SJCRH30 (cell line): Measurements from ENCODE around the gene ADCY5. TPM values are rescaled to one million over a fixed set of nuclear protein-coding genes. Genes with fewer than 3 reads are reported as not detected.
"Not testable (repeated sequence)": the region's sequence is repeated elsewhere in the genome, so short reads cannot be mapped to it uniquely, and the experiment has no call there.

Experiments used
- DNase-seq, 2 experiments: peaks; one replicate each; pipeline ENCODE4 v3.0.0-alpha.2; 2015 to 2020
- H3K27ac ChIP-seq: fragments of 250-450 bp; sonication (Bioruptor Pico); 2 replicates; pipeline ENCODE4 v1.5.1; 2020; ENCODE audit warnings: mild to moderate bottlenecking, moderate library complexity
- H3K27me3 ChIP-seq: fragments of 250-450 bp; sonication (Bioruptor Pico); 2 replicates; pipeline ENCODE4 v1.5.1; 2020; ENCODE audit warnings: mild to moderate bottlenecking, moderate library complexity
- H3K36me3 ChIP-seq: fragments of 250-450 bp; sonication (Bioruptor Pico); 2 replicates; pipeline ENCODE4 v1.5.1; 2020; ENCODE audit warnings: mild to moderate bottlenecking, moderate library complexity
- H3K4me1 ChIP-seq: fragments of 250-450 bp; sonication (Bioruptor Pico); 2 replicates; pipeline ENCODE4 v1.5.1; 2020; ENCODE audit warnings: mild to moderate bottlenecking, moderate library complexity
- H3K4me3 ChIP-seq: fragments of 250-450 bp; sonication (Bioruptor Pico); 2 replicates; pipeline ENCODE4 v1.5.1; 2020; ENCODE audit warnings: mild to moderate bottlenecking, moderate library complexity
- H3K9me3 ChIP-seq: fragments of 250-450 bp; sonication (Bioruptor Pico); replicated peaks from 2 replicates; pipeline ENCODE4 v1.5.1; 2020; ENCODE audit warnings: mild to moderate bottlenecking, moderate library complexity
- total RNA-seq: library from RNA; depleted of rRNA; stranded (reverse); fragments of >200 nt; shearing (Covaris generic); gene quantifications from 2 replicates; pipeline ENCODE4 v1.2.3, GENCODE V29; 2014

The ADCY5 gene
- total RNA-seq, 1 experiment from 2014 or later = 0.75 TPM

DNA sequence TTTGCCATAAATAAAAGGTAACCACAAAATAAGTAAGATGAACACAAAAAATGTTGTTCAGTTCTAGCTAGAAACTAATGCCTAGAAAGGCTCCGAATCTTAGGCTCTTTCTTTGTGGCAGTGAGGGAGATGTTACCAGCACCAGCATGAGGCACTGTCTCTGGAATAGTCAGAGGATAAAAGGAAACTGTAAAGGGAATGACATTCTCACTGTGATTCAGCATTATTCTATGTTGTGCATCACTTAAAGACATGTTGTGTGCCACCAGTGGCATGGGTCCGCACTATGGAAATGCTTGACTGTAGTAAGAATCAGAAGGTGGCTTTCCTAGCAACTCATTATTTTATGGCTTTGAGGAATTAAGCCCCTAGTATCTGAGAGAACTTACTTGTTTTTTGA, 176.3 kb downstream of the ADCY5 start:
- peaks cover 4% of the 10 kb centered on the region; the same call in 1 of the 2 replicates for H3K36me3 ChIP-seq
- H3K4me1 ChIP-seq = no peaks in the 10 kb centered on the region
- H3K4me3 ChIP-seq = no peak overlapping the region
- DNase-seq = no peak
- no peak overlapping the region for H3K27ac ChIP-seq
- no peaks in the 10 kb centered on the region for H3K27me3 ChIP-seq
- H3K9me3 ChIP-seq = no peaks in the 10 kb centered on the region

DNA sequence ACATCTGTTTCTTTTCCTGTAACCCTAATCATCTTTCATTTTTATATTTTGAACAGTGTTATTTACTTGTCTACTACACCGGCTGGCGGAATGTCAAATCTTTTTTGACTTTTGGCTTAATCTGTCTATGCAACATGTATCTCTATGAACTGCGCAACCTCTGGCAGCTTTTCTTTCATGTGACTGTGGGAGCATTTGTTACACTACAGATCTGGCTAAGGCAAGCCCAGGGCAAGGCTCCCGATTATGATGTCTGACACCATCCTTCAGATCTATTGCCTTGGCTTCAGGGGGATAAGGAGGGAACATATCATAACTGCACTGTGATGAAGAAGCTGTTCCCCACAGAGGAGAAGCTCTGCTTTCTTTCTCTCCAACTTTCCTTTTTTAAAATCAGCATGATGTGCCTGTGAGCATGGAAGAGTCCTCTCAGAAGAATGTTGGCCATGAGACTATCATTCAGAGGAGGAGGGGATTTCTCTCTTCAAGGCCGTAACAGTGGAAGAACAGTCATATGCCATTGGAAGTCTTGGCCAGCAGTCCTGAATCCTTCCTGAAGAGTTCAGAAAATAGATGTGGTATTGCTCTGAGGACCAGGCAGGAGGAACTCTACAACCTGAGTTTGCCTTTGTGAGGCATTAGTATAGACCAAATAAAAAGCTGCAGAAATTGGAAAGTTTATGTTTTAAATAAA, 177.3 kb downstream of the ADCY5 start:
- Histone ChIP-seq H3K9me3 (no peaks in the 10 kb centered on the region), H3K36me3 (peaks cover 4% of the 10 kb centered on the region; the same call in 1 of the 2 replicates), H3K27ac (no peak overlapping the region), H3K4me3 (no peak overlapping the region), H3K27me3 (no peaks in the 10 kb centered on the region), H3K4me1 (no peaks in the 10 kb centered on the region)
- DNase-seq = no peak

DNA sequence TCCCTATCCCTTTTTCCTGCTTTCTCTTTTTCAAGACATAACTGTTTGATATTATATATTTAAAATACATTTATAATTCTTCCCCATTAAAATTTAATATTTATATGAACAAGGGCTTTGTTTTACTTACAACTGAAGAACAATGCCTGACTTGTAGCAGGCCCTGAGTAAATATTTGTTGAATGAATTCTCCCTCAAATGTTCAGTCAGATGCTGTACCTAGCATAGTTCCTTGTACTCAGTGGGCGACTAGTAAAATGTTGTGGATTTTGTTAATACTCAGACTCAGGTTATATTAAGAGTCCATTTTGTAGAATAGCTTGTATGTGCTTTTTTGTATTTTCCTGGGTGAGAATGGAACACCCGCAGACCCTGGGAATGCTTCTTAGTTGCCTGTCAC, 178.1 kb downstream of the ADCY5 start:
- no peak for DNase-seq

DNA sequence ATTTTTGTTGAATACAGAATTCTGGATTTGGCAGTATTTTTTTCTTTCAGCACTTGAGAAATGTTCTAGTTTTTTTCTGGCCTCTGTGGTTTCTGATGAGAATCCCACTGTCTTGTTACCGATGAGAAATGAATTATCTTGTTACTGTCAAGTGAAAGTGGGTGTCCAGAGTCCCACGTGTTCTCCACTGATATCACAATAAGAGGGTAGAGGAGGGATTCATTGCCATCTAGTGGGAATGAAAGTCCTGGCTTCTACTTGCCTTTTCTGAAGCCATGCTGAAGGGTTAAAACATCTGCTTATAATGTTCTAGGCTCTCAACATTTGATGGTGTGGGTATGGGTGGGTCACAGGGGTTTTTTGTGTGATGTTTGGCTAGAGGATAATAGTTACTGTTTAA, 181.1 kb downstream of the ADCY5 start:
- Histone ChIP-seq H3K27ac (no peak overlapping the region), H3K9me3 (no peaks in the 10 kb centered on the region), H3K4me1 (no peaks in the 10 kb centered on the region), H3K27me3 (no peaks in the 10 kb centered on the region), H3K36me3 (peaks cover 4% of the 10 kb centered on the region), H3K4me3 (no peak overlapping the region)
- DNase-seq = no peak

More for the DNA sequence above, 178.1 kb downstream of the ADCY5 start:
- H3K36me3 ChIP-seq = peaks cover 4% of the 10 kb centered on the region; the same call in 1 of the 2 replicates
- H3K27ac ChIP-seq = no peak overlapping the region
- no peaks in the 10 kb centered on the region for H3K27me3 ChIP-seq
- no peaks in the 10 kb centered on the region for H3K4me1 ChIP-seq
- no peaks in the 10 kb centered on the region for H3K9me3 ChIP-seq
- H3K4me3 ChIP-seq = no peak overlapping the region

DNA sequence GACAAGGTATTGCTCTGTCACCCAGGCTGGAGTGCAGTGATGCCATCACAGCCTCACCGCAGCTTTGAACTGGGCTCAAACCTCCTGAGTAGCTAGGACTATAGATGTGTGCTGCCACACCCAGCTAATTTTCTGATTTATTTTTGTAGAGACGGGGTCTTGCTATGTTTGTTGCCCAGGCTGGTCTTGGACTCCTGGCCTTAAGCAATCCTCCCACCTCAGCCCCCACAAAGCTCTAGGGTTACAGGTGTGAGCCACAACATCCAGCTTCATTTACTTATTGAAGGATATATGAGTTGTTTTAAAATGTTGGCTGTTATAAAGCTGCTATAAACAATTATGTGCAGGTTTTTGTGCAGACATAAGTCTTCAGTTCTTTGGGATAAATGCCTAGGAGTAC, 184.9 kb downstream of the ADCY5 start:
- Histone ChIP-seq H3K4me1 (no peaks in the 10 kb centered on the region), H3K27me3 (no peaks in the 10 kb centered on the region), H3K36me3 (peaks cover 4% of the 10 kb centered on the region; the same call in 1 of the 2 replicates), H3K4me3 (no peak overlapping the region), H3K9me3 (no peaks in the 10 kb centered on the region), H3K27ac (no peak overlapping the region)
- no peak for DNase-seq

DNA sequence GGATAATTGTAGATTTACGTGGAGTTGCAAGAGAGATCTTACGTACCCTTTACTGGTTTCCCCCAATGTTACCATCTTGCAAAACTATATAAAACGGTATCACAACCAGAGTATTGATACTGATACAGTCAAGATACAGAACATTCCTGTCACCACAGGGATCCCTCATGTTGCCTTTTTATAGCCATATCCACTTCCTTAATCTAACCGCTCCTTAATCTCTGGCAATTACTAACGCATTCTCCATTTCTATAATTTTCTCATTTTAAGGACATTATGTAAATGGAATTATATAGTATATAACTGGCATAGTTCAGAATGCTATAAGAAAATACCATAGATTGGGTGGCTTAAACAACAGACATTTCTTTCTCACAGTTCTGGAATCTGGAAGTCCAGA, 186.0 kb downstream of the ADCY5 start:
- Histone ChIP-seq H3K27me3 (no peaks in the 10 kb centered on the region), H3K4me1 (no peaks in the 10 kb centered on the region), H3K9me3 (no peaks in the 10 kb centered on the region), H3K4me3 (no peak overlapping the region), H3K27ac (no peak overlapping the region), H3K36me3 (no peaks in the 10 kb centered on the region; the same call in 1 of the 2 replicates)
- no peak for DNase-seq

DNA sequence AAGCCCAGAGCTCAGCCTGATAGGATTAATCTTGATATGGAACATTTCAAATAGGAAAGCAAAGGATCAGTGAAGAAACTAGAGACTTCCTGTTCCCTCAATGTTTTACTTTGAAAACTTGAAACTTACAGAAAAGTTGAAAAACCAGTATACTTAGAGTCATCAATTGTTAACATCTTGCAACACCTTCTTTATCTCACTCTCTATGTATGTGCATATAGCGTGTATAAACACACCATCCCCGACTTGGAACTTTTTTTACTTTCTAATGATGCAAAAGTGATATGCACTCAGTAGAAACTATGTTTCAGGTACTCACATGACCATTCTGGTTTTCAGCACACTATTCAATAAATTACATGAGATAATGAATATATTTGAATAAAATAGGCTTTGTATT, 186.7 kb downstream of the ADCY5 start:
- H3K9me3 ChIP-seq = no peaks in the 10 kb centered on the region
- H3K36me3 ChIP-seq = no peaks in the 10 kb centered on the region; the same call in 1 of the 2 replicates

DNA sequence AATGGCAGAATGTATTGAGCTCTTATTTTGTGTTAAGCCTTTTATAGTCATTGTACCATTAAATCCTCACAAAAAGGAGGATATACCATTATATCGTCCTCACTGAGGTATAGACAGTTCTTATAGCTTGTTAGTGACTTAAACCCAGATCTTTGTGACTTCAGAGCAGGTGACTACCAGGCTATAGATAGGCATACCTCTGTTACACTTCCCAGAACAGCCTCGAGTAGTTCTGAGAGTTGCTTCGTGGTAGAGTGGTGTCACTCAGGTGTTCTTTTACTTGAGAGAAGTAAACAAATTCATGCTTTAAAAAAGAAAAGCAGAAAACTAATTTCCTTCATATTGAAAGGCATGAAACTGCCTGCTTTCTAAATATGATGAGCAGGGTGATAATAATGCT, 187.2 kb downstream of the ADCY5 start:
- Histone ChIP-seq H3K27ac (no peak overlapping the region), H3K9me3 (no peaks in the 10 kb centered on the region), H3K4me1 (no peaks in the 10 kb centered on the region), H3K27me3 (no peaks in the 10 kb centered on the region), H3K4me3 (no peak overlapping the region), H3K36me3 (no peaks in the 10 kb centered on the region; the same call in 1 of the 2 replicates)
- DNase-seq = no peak

More for the DNA sequence above, 186.7 kb downstream of the ADCY5 start:
- no peaks in the 10 kb centered on the region for H3K27me3 ChIP-seq
- no peak overlapping the region for H3K4me3 ChIP-seq
- DNase-seq = no peak
- no peaks in the 10 kb centered on the region for H3K4me1 ChIP-seq
- no peak overlapping the region for H3K27ac ChIP-seq

DNA sequence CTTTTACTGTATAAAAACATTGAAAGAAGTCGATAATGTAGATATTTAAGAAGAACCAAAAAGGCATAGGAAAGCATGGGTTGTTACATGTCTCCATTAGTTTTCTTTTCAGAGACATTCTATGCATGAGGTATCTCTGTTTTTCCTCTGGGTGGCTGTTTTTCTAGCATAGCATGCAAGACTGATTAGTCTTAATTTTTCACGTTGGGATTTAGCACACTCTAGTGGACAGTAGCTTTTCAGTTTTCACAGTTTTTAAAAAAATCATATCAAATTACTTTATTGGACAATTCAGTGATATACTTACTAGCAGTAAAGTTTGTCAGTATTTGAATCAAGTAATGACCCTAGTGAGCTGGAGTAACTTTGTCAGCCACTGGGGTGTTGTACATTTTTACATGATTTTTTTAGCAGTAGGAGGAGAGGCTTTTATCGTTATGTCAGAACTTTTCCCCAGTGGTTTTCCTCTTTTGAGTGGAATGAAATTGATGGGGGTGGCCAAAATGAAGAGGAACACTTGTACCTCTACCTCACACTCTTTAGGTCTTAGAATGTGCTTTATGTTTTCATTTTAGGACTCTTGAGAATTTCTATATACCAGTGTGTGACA, 190.0 kb downstream of the ADCY5 start:
- no peak overlapping the region for H3K27ac ChIP-seq
- no peaks in the 10 kb centered on the region for H3K36me3 ChIP-seq
- H3K27me3 ChIP-seq = no peaks in the 10 kb centered on the region
- no peaks in the 10 kb centered on the region for H3K4me1 ChIP-seq
- peak in 1 of 2 experiments; percentile 61 for DNase-seq
- no peaks in the 10 kb centered on the region for H3K9me3 ChIP-seq
- no peak overlapping the region for H3K4me3 ChIP-seq

DNA sequence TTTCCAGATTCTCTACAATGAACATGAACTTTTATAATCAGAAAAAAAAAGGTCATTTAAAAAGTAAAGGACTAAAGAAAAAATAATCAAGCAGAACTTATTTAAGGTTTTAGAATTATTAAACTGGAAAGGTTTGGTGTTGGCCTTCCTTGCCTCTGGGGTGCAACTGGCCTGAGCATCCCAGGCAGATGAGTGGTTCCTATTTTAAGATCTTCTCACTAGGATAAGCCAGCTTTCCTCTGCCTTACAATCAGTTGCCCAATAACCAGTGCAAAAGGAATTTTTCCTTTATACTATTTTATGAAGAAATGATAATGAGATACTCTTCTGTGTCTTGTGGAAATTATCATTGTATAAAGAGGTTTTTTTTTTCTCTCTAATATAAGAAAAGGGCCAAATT, 190.5 kb downstream of the ADCY5 start:
- no peaks in the 10 kb centered on the region for H3K4me1 ChIP-seq
- no peaks in the 10 kb centered on the region for H3K27me3 ChIP-seq
- H3K27ac ChIP-seq = no peak overlapping the region
- no peaks in the 10 kb centered on the region for H3K9me3 ChIP-seq
- H3K4me3 ChIP-seq = no peak overlapping the region
- no peaks in the 10 kb centered on the region for H3K36me3 ChIP-seq
- no peak for DNase-seq

DNA sequence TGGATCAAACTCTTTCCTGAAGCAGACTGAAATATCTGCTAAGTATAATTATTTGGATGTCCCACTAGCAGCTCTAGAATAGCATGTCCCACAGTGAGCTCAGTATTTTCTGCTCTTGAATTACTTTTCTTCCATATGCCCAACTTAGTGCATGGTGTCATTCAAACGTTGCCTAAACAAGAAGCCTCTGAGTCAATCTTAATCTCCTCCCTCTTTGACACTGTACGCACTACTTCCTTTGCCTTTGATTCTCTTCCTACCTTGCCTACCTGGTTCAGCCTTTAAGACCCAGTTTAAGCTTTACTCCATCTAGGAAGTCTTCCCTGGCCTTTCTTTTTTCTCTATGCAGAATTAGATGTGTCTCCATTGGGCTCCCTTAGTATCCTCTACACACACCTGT, 192.6 kb downstream of the ADCY5 start:
- H3K27me3 ChIP-seq = no peaks in the 10 kb centered on the region
- no peaks in the 10 kb centered on the region for H3K9me3 ChIP-seq
- no peak overlapping the region for H3K4me3 ChIP-seq
- peaks cover 2% of the 10 kb centered on the region; the same call in 1 of the 2 replicates for H3K36me3 ChIP-seq
- no peak for DNase-seq
- no peak overlapping the region for H3K27ac ChIP-seq
- H3K4me1 ChIP-seq = no peaks in the 10 kb centered on the region

DNA sequence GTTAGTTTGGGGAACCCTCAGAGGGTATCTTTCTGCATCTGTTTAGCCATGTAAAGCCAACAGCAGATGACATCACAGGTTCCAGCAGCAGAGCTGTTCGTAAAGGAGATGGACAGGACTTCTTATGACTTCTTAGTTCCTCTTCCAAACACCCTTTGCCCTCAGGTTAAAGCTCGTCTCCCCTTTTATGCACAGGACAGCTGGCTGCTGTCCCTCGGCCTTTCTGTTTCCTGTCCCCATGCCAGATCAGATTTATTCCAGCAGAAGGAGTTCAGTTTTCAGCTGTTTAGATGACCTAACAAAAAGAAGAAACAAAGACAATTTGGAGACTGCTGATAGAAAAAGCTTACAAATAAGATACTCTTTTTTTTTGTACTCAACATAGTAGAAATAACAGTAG, 202.0 kb downstream of the ADCY5 start:
- Histone ChIP-seq H3K27ac (peak overlapping the region; percentile 23), H3K9me3 (no peaks in the 10 kb centered on the region), H3K27me3 (no peaks in the 10 kb centered on the region), H3K4me3 (no peak overlapping the region), H3K4me1 (peaks cover 7% of the 10 kb centered on the region), H3K36me3 (peaks cover 6% of the 10 kb centered on the region; the same call in 1 of the 2 replicates)
- peak; percentile 17 to 57 for DNase-seq

DNA sequence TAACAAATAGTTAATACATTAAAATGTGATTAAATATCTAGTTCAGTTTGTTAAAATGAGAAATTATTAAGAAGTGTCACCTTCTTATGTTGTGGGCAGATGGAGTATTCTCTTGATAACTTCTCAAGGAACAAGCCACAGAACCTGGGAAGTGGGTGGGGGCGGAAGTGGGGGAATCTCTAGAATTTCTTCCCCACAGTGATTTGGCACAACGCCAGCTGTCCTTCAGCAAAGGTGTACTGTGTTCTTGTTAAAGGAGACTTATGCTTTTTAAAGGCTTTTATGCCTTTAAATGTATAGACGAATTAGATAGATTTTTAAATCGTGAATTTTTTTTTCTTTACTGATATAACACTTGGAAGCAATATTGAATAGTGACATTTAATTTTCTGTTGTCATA, 204.8 kb downstream of the ADCY5 start:
- no peaks in the 10 kb centered on the region for H3K9me3 ChIP-seq
- peak in 1 of 2 experiments; percentile 13 for DNase-seq
- H3K4me1 ChIP-seq = peaks cover 7% of the 10 kb centered on the region
- no peaks in the 10 kb centered on the region for H3K27me3 ChIP-seq
- H3K4me3 ChIP-seq = no peak overlapping the region
- H3K36me3 ChIP-seq = peaks cover 4% of the 10 kb centered on the region; the same call in 1 of the 2 replicates
- no peak overlapping the region for H3K27ac ChIP-seq

DNA sequence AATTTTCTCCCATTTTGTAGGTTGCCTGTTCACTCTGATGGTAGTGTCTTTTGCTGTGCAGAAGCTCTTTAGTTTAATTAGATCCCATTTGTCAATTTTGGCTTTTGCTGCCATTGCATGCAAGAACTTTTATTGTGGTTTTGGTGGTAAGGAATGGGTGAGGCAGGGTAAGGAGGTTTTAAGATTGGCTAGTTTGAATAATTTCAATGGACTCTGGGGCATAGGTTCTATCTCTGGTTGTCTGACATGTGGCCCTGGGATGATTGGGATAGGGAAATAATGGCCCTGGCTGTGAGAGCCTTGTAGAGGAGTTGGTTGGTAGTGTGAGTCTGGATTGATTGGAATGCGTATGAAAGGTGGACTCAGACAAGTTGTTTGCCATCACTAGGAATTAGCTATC, 209.1 kb downstream of the ADCY5 start:
- H3K4me3 ChIP-seq = no peak overlapping the region
- no peaks in the 10 kb centered on the region; the same call in 1 of the 2 replicates for H3K36me3 ChIP-seq
- H3K27ac ChIP-seq = no peak overlapping the region
- no peak for DNase-seq
- H3K27me3 ChIP-seq = no peaks in the 10 kb centered on the region
- H3K4me1 ChIP-seq = no peaks in the 10 kb centered on the region
- no peaks in the 10 kb centered on the region for H3K9me3 ChIP-seq

DNA sequence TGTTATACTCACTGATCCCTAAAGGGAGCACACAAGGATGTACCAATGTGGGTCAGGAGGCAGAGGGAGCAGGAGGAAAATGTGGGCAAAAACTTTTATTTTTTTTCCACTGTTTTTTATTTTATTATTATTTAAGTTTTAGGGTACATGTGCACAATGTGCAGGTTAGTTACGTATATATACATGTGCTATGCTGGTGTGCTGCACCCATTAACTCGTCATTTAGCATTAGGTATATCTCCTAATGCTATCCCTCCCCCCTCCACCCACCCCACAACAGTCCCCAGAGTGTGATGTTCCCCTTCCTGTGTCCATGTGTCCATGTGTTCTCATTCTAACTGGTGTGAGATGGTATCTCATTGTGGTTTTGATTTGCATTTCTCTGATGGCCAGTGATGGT, 209.7 kb downstream of the ADCY5 start:
- H3K9me3 ChIP-seq, H3K36me3 ChIP-seq, H3K4me3 ChIP-seq, H3K27ac ChIP-seq, H3K27me3 ChIP-seq, H3K4me1 ChIP-seq, DNase-seq: not testable (repeated sequence)
